Thymus (tissue), 11 donors: ENCODE results near the gene SAYSD1. TPM values are rescaled to one million over a fixed set of nuclear protein-coding genes. Genes with fewer than 3 reads are reported as not detected.

Source experiments
- DNase-seq, 9 donors: peaks; one replicate each; pipeline ENCODE4 v3.0.0-alpha.2; 2013; ENCODE audit warnings: low spot score in 9 of 9, low read depth in 6 of 9, missing footprints in 1 of 9
- H3K27ac ChIP-seq, 2 donors: one replicate each; pipeline ENCODE4 v1.5.1; 2013; ENCODE audit warnings: control low read depth in 1 of 2, low read depth in 1 of 2, low read length in 1 of 2, mild to moderate bottlenecking in 1 of 2, moderate library complexity in 1 of 2
- H3K27me3 ChIP-seq, 2 donors: one replicate each; pipeline ENCODE4 v1.5.1; 2013; ENCODE audit warnings: low read length in 1 of 2; ENCODE audit not compliant: control insufficient read depth in 2 of 2, insufficient read depth in 1 of 2
- H3K36me3 ChIP-seq, 2 donors: one replicate each; pipeline ENCODE4 v1.5.1; 2013; ENCODE audit warnings: low read length in 1 of 2, mild to moderate bottlenecking in 1 of 2, moderate library complexity in 1 of 2; ENCODE audit not compliant: control insufficient read depth in 2 of 2, insufficient read depth in 2 of 2
- H3K4me1 ChIP-seq, 2 donors: one replicate each; pipeline ENCODE4 v1.5.1; 2013; ENCODE audit warnings: low read length in 2 of 2; ENCODE audit not compliant: control insufficient read depth in 2 of 2, insufficient read depth in 2 of 2
- H3K4me3 ChIP-seq, 2 donors: one replicate each; pipeline ENCODE4 v1.5.1; 2013; ENCODE audit warnings: low read length in 2 of 2, control low read depth in 1 of 2, mild to moderate bottlenecking in 1 of 2
- H3K9me3 ChIP-seq, 2 donors: one replicate each; pipeline ENCODE4 v1.5.1; 2013; ENCODE audit warnings: low read length in 1 of 2, mild to moderate bottlenecking in 1 of 2; ENCODE audit not compliant: control insufficient read depth in 2 of 2, insufficient read depth in 1 of 2
- WGBS: extraction: QIAGEN DNeasy Blood & Tissue Kit; methylation state at CpG from one replicate; pipeline ENCODE4 v1.1.7; 2013; 5-methylcytosine and 5-hydroxymethylcytosine counted together
- polyA plus RNA-seq: library from polyadenylated mRNA; stranded (reverse); fragments of 200-250 nt; gene quantifications from one replicate; pipeline ENCODE4 v1.2.3, GENCODE V29; 2013
- total RNA-seq: library from RNA; stranded (reverse); fragments of 120-200 nt; gene quantifications from one replicate; pipeline ENCODE4 v1.2.4, GENCODE V29; 2013
- donor health status: healthy.

Gene SAYSD1
- total and polyA plus RNA-seq, 2 donors, result 18.8 to 51.7 TPM

- Histone ChIP-seq H3K9me3 (no peaks in the 10 kb centered on the region), H3K4me1 (no peaks in the 10 kb centered on the region), H3K36me3 (no peaks in the 10 kb centered on the region), H3K27ac (no peak overlapping the region), H3K27me3 (peaks cover 0 to 20% of the 10 kb centered on the region in 2 donors), H3K4me3 (no peak overlapping the region)
- 88% methylated on average over 7 of the region's 7 CpGs for WGBS
- DNase-seq, result no peak
These were observed 27.8 kb downstream of the SAYSD1 start for GRCh38 chr6:39087197-39087596.

GRCh38 chr6:39086711-39087110 is 28.3 kb downstream of the SAYSD1 start:
- H3K4me3 ChIP-seq, result no peak overlapping the region
- peaks cover 0 to 20% of the 10 kb centered on the region in 2 donors for H3K27me3 ChIP-seq
- WGBS, result 89% methylated on average over 6 of the region's 6 CpGs
- H3K27ac ChIP-seq, result no peak overlapping the region
- no peak for DNase-seq
- no peaks in the 10 kb centered on the region for H3K36me3 ChIP-seq
- no peaks in the 10 kb centered on the region for H3K4me1 ChIP-seq
- no peaks in the 10 kb centered on the region for H3K9me3 ChIP-seq

GRCh38 chr6:39086294-39086693 is 28.7 kb downstream of the SAYSD1 start:
- Histone ChIP-seq H3K27ac (no peak overlapping the region), H3K9me3 (no peaks in the 10 kb centered on the region), H3K4me1 (no peaks in the 10 kb centered on the region), H3K27me3 (peaks cover 0 to 20% of the 10 kb centered on the region in 2 donors), H3K4me3 (no peak overlapping the region), H3K36me3 (no peaks in the 10 kb centered on the region)
- 82% methylated on average over 7 of the region's 7 CpGs for WGBS
- no peak for DNase-seq

GRCh38 chr6:39085129-39085797 is 29.7 kb downstream of the SAYSD1 start:
- no peak for DNase-seq
- no peak overlapping the region for H3K4me3 ChIP-seq
- H3K27ac ChIP-seq, result no peak overlapping the region
- no peaks in the 10 kb centered on the region for H3K4me1 ChIP-seq
- peaks cover 0 to 20% of the 10 kb centered on the region in 2 donors for H3K27me3 ChIP-seq
- no peaks in the 10 kb centered on the region for H3K9me3 ChIP-seq
- 80% methylated on average over 5 of the region's 5 CpGs for WGBS
- H3K36me3 ChIP-seq, result no peaks in the 10 kb centered on the region

GRCh38 chr6:39084506-39084905 is 30.5 kb downstream of the SAYSD1 start:
- WGBS, result 93% methylated on average over 7 of the region's 7 CpGs
- Histone ChIP-seq H3K4me3 (no peak overlapping the region), H3K27ac (no peak overlapping the region), H3K27me3 (peaks cover 0 to 20% of the 10 kb centered on the region in 2 donors), H3K4me1 (no peaks in the 10 kb centered on the region), H3K9me3 (no peaks in the 10 kb centered on the region), H3K36me3 (no peaks in the 10 kb centered on the region)
- DNase-seq, result no peak

GRCh38 chr6:39083231-39083634 is 31.8 kb downstream of the SAYSD1 start:
- no peak overlapping the region for H3K4me3 ChIP-seq
- H3K4me1 ChIP-seq, result no peaks in the 10 kb centered on the region
- no peak overlapping the region for H3K27ac ChIP-seq
- H3K36me3 ChIP-seq, result no peaks in the 10 kb centered on the region
- no peak for DNase-seq
- H3K27me3 ChIP-seq, result peaks cover 0 to 19% of the 10 kb centered on the region in 2 donors
- WGBS, result 73% methylated on average over 2 of the region's 2 CpGs
- no peaks in the 10 kb centered on the region for H3K9me3 ChIP-seq

- peaks cover 0 to 13% of the 10 kb centered on the region in 2 donors for H3K27me3 ChIP-seq
- H3K27ac ChIP-seq, result no peak overlapping the region
- 73% methylated on average over 8 of the region's 8 CpGs for WGBS
- no peaks in the 10 kb centered on the region for H3K36me3 ChIP-seq
- H3K9me3 ChIP-seq, result no peaks in the 10 kb centered on the region
- no peak for DNase-seq
- H3K4me3 ChIP-seq, result no peak overlapping the region
- H3K4me1 ChIP-seq, result no peaks in the 10 kb centered on the region
These were observed 32.7 kb downstream of the SAYSD1 start for GRCh38 chr6:39082310-39082709.

GRCh38 chr6:39080246-39080875 is 34.6 kb downstream of the SAYSD1 start:
- no peaks in the 10 kb centered on the region for H3K9me3 ChIP-seq
- H3K4me3 ChIP-seq, result no peak overlapping the region
- H3K4me1 ChIP-seq, result no peaks in the 10 kb centered on the region
- no peak for DNase-seq
- no peak overlapping the region for H3K27ac ChIP-seq
- WGBS, result 91% methylated on average over 5 of the region's 5 CpGs
- no peaks in the 10 kb centered on the region for H3K36me3 ChIP-seq
- peaks cover 0 to 7% of the 10 kb centered on the region in 2 donors for H3K27me3 ChIP-seq

- no peak overlapping the region for H3K4me3 ChIP-seq
These were observed 35.5 kb downstream of the SAYSD1 start for GRCh38 chr6:39079197-39080125.

More at GRCh38 chr6:39079197-39080125, 35.5 kb downstream of the SAYSD1 start:
- no peaks in the 10 kb centered on the region for H3K36me3 ChIP-seq
- WGBS, result 95% methylated on average over 8 of the region's 8 CpGs
- no peak overlapping the region for H3K27ac ChIP-seq
- DNase-seq, result no peak
- H3K4me1 ChIP-seq, result no peaks in the 10 kb centered on the region
- H3K9me3 ChIP-seq, result no peaks in the 10 kb centered on the region
- H3K27me3 ChIP-seq, result peaks cover 0 to 2% of the 10 kb centered on the region in 2 donors
